H1 (cell line): ENCODE results near the gene NADSYN1. TPM values are rescaled to one million over a fixed set of nuclear protein-coding genes. Genes with fewer than 3 reads are reported as not detected.

Experiments
- CTCF ChIA-PET: fragments of 300-600 bp; sonication (Branson Sonifier 250); formaldehyde crosslinking; loops from one replicate; lab custom pipeline; 2021; ENCODE audit not compliant: partially characterized antibody; lab: Charles Lee
- POLR2A ChIA-PET: fragments of 300-600 bp; sonication (Branson Sonifier 250); formaldehyde crosslinking; loops from one replicate; lab custom pipeline; 2021; ENCODE audit warnings: inconsistent platforms; ENCODE audit not compliant: partially characterized antibody; lab: Charles Lee
- DNase-seq, 2 experiments: peaks; one replicate each; pipeline versions ENCODE4 v3.0.0 to v3.0.0-alpha.2; 2010 to 2022; ENCODE audit warnings: low spot score in 2 of 2, low read depth in 1 of 2, mixed read lengths in 1 of 2
- FAIRE-seq: peaks from 2 replicates; lab custom pipeline; 2011; peaks lifted over from hg19 to GRCh38; lab: Jason Lieb, UNC
- H2AFZ ChIP-seq: 2 replicates; pipeline ENCODE4 v1.8.1; 2012; ENCODE audit warnings: low read length, inconsistent platforms
- H2AK5ac ChIP-seq: 2 replicates; pipeline ENCODE4 v1.6.1; 2013; ENCODE audit warnings: low read depth, low read length
- H2BK120ac ChIP-seq: replicated peaks from 2 replicates; pipeline ENCODE3; 2013; ENCODE audit warnings: low read depth, low read length, inconsistent platforms
- H2BK12ac ChIP-seq: 2 replicates; pipeline ENCODE4 v1.6.1; 2013; ENCODE audit warnings: low read depth, low read length
- H2BK15ac ChIP-seq: 2 replicates; pipeline ENCODE4 v1.6.1; 2013; ENCODE audit warnings: low read length
- H2BK20ac ChIP-seq: 2 replicates; pipeline ENCODE4 v1.6.1; 2013; ENCODE audit warnings: low read length
- H2BK5ac ChIP-seq: 2 replicates; pipeline ENCODE4 v1.6.1; 2013; ENCODE audit warnings: low read depth, low read length
- H3K14ac ChIP-seq: 2 replicates; pipeline ENCODE4 v1.6.1; 2013; ENCODE audit warnings: inconsistent platforms; ENCODE audit not compliant: insufficient read length
- H3K18ac ChIP-seq: 2 replicates; pipeline ENCODE4 v1.6.1; 2013; ENCODE audit warnings: low read length; ENCODE audit errors: extremely low read depth
- H3K23ac ChIP-seq: 2 replicates; pipeline ENCODE4 v1.6.1; 2013; ENCODE audit warnings: inconsistent platforms; ENCODE audit not compliant: insufficient read length
- H3K23me2 ChIP-seq: 2 replicates; pipeline ENCODE4 v1.6.1; 2013; ENCODE audit warnings: low read depth, low read length
- H3K27ac ChIP-seq: 2 replicates; pipeline ENCODE4 v1.6.1; 2011; ENCODE audit warnings: low read depth, low read length, inconsistent platforms
- H3K27me3 ChIP-seq, 4 experiments: replicated peaks in 1 of 4; 1 replicate in 1 of 4; 2 replicates in 3 of 4; pipeline versions ENCODE4 v1.6.1 to v1.8.1; 2011 to 2013; ENCODE audit warnings: low read length in 3 of 4, mild to moderate bottlenecking in 3 of 4, inconsistent platforms in 2 of 4, mixed read lengths in 2 of 4, moderate library complexity in 1 of 4; ENCODE audit not compliant: control insufficient read depth in 3 of 4, insufficient read depth in 3 of 4; ENCODE audit errors: extremely low read depth in 1 of 4
- H3K36me3 ChIP-seq, 4 experiments: 2 replicates each; pipeline versions ENCODE4 v1.6.1 to v1.8.1; 2011 to 2013; ENCODE audit warnings: mild to moderate bottlenecking in 4 of 4, low read length in 3 of 4, moderate library complexity in 2 of 4, control low read depth in 1 of 4, inconsistent platforms in 1 of 4; ENCODE audit not compliant: insufficient read depth in 4 of 4, control insufficient read depth in 2 of 4
- H3K4ac ChIP-seq: replicated peaks from 2 replicates; pipeline ENCODE3; 2013; ENCODE audit warnings: low read length, low read depth, mixed read lengths, inconsistent platforms; ENCODE audit not compliant: insufficient read length
- H3K4me1 ChIP-seq, 4 experiments: replicated peaks in 1 of 4; 1 replicate in 1 of 4; 2 replicates in 3 of 4; pipeline versions ENCODE4 v1.6.1 to v1.8.1; 2011 to 2013; ENCODE audit warnings: low read length in 3 of 4, inconsistent platforms in 2 of 4, mixed read lengths in 1 of 4; ENCODE audit not compliant: insufficient read depth in 4 of 4, control insufficient read depth in 3 of 4
- H3K4me2 ChIP-seq, 2 experiments: 2 replicates each; pipeline versions ENCODE4 v1.6.1 to v1.8.1; 2011 to 2013; ENCODE audit warnings: low read depth in 2 of 2, low read length in 2 of 2, control low read depth in 1 of 2, inconsistent platforms in 1 of 2, mild to moderate bottlenecking in 1 of 2; ENCODE audit not compliant: insufficient read depth in 1 of 2
- H3K4me3 ChIP-seq, 4 experiments: fragments of 200-600, 300-600 bp in 1 of 4; sonication (generic), shearing (Covaris generic), sonication (Bioruptor Twin) in 1 of 4; 2 replicates each; pipeline versions ENCODE4 v1.5.1 to v1.8.1; 2011 to 2016; ENCODE audit warnings: low read length in 4 of 4, low read depth in 3 of 4, control low read depth in 2 of 4, inconsistent platforms in 2 of 4, mild to moderate bottlenecking in 2 of 4, mixed read lengths in 1 of 4, moderate library complexity in 1 of 4; ENCODE audit not compliant: insufficient read depth in 2 of 4; ENCODE audit errors: extremely low read depth in 1 of 4
- H3K56ac ChIP-seq: replicated peaks from 2 replicates; pipeline ENCODE3; 2013; ENCODE audit warnings: low read depth, mild to moderate bottlenecking, mixed read lengths, low read length, inconsistent platforms; ENCODE audit not compliant: insufficient read length
- H3K79me1 ChIP-seq: 2 replicates; pipeline ENCODE4 v1.6.1; 2013; ENCODE audit warnings: low read depth, low read length, control low read depth
- H3K79me2 ChIP-seq, 2 experiments: 2 replicates each; pipeline versions ENCODE4 v1.6.1 to v1.8.1; 2012 to 2013; ENCODE audit warnings: low read length in 2 of 2, mild to moderate bottlenecking in 2 of 2, inconsistent platforms in 1 of 2; ENCODE audit not compliant: insufficient read depth in 2 of 2, control insufficient read depth in 1 of 2
- H3K9ac ChIP-seq, 4 experiments: replicated peaks in 1 of 4; 1 replicate in 1 of 4; 2 replicates in 3 of 4; pipeline versions ENCODE4 v1.6.1 to v1.8.1; 2011 to 2013; ENCODE audit warnings: low read depth in 3 of 4, low read length in 3 of 4, control low read depth in 2 of 4, mild to moderate bottlenecking in 2 of 4, moderate library complexity in 2 of 4, inconsistent platforms in 1 of 4; ENCODE audit errors: extremely low read depth in 1 of 4
- H3K9me3 ChIP-seq, 2 experiments: 2 replicates each; pipeline versions ENCODE4 v1.6.1 to v1.8.1; 2012 to 2013; ENCODE audit warnings: mild to moderate bottlenecking in 2 of 2, moderate library complexity in 2 of 2, control low read depth in 1 of 2, inconsistent platforms in 1 of 2, low read depth in 1 of 2, low read length in 1 of 2, mixed read lengths in 1 of 2; ENCODE audit not compliant: insufficient read depth in 2 of 2
- H4K20me1 ChIP-seq, 2 experiments: replicated peaks in 1 of 2; 2 replicates each; pipeline versions ENCODE3 to v1.8.1; 2011 to 2013; ENCODE audit warnings: inconsistent platforms in 2 of 2, low read length in 2 of 2, mild to moderate bottlenecking in 1 of 2; ENCODE audit not compliant: insufficient read depth in 2 of 2, control insufficient read depth in 1 of 2
- H4K5ac ChIP-seq: 2 replicates; pipeline ENCODE4 v1.6.1; 2013; ENCODE audit warnings: low read length, low read depth, mixed read lengths, inconsistent platforms; ENCODE audit not compliant: insufficient read length
- H4K8ac ChIP-seq: 2 replicates; pipeline ENCODE4 v1.8.0; 2013; ENCODE audit warnings: mild to moderate bottlenecking, moderate library complexity, low read length, inconsistent platforms; ENCODE audit not compliant: insufficient read depth; ENCODE audit errors: extremely low read depth
- H4K91ac ChIP-seq: replicated peaks from 2 replicates; pipeline ENCODE3; 2013; ENCODE audit warnings: low read length, mixed read lengths, inconsistent platforms; ENCODE audit not compliant: insufficient read length
- CBX5 ChIP-seq: fragments of 300-800, 300-1000 bp; sonication (generic); IDR thresholded peaks from 2 replicates; pipeline ENCODE4 v1.7.1; 2016; ENCODE audit warnings: antibody characterized with exemption, low read length, low read depth
- CEBPB ChIP-seq: IDR thresholded peaks from 2 replicates; pipeline ENCODE4 v1.6.1; 2012; ENCODE audit warnings: low read depth, low read length
- CHD2 ChIP-seq: IDR thresholded peaks from 2 replicates; pipeline ENCODE4 v1.6.1; 2012; ENCODE audit warnings: low read length, improper control_type of control experiment
- CTBP2 ChIP-seq: IDR thresholded peaks from 2 replicates; pipeline ENCODE4 v1.7.0; 2011; ENCODE audit warnings: borderline replicate concordance, mild to moderate bottlenecking, moderate library complexity, mixed read lengths, low read length; ENCODE audit not compliant: insufficient read depth, insufficient read length
- GABPA ChIP-seq: IDR thresholded peaks from 2 replicates; pipeline ENCODE4 v1.6.1; 2011; ENCODE audit warnings: mild to moderate bottlenecking, low read length, moderate library complexity, borderline replicate concordance; ENCODE audit not compliant: insufficient read depth
- HDAC6 ChIP-seq: IDR thresholded peaks from one replicate; pipeline ENCODE4 v1.7.1; 2012; ENCODE audit warnings: low read depth, mild to moderate bottlenecking, inconsistent platforms, low read length, moderate library complexity
- JUND ChIP-seq: IDR thresholded peaks from 2 replicates; pipeline ENCODE4 v1.6.1; 2011; ENCODE audit warnings: mild to moderate bottlenecking, improper control_type of control experiment, low read length
- POLR2A ChIP-seq, 2 experiments: IDR thresholded peaks; 1 replicate in 1 of 2; 2 replicates in 1 of 2; pipeline ENCODE4 v1.6.1; 2011; ENCODE audit warnings: low read depth in 2 of 2, low read length in 2 of 2, mild to moderate bottlenecking in 2 of 2; ENCODE audit errors: control extremely low read depth in 1 of 2
- POLR2AphosphoS5 ChIP-seq: IDR thresholded peaks from 2 replicates; pipeline ENCODE4 v1.6.1; 2011; ENCODE audit warnings: low read depth, low read length
- POU5F1 ChIP-seq: IDR thresholded peaks from 2 replicates; pipeline ENCODE4 v1.6.1; 2011; ENCODE audit warnings: low read depth, mild to moderate bottlenecking, low read length, moderate library complexity
- RBBP5 ChIP-seq: IDR thresholded peaks from 2 replicates; pipeline ENCODE4 v1.7.1; 2012; ENCODE audit warnings: low read depth, mild to moderate bottlenecking, inconsistent platforms, low read length, moderate library complexity, borderline replicate concordance
- SIX5 ChIP-seq: IDR thresholded peaks from 2 replicates; pipeline ENCODE4 v1.6.1; 2011; ENCODE audit warnings: mild to moderate bottlenecking, low read depth, low read length
- SP4 ChIP-seq: IDR thresholded peaks from 2 replicates; pipeline ENCODE4 v1.6.1; 2012; ENCODE audit warnings: low read length, inconsistent platforms
- SUZ12 ChIP-seq: fragments of 200-600 bp; sonication (generic); IDR thresholded peaks from 2 replicates; pipeline ENCODE4 v1.6.1; 2012; ENCODE audit warnings: mild to moderate bottlenecking, inconsistent platforms, low read length, moderate library complexity, mixed read lengths
- TEAD4 ChIP-seq: IDR thresholded peaks from 2 replicates; pipeline ENCODE4 v1.6.1; 2012; ENCODE audit warnings: low read depth, low read length, inconsistent platforms, mixed read lengths
- ZNF274 ChIP-seq: IDR thresholded peaks from 2 replicates; pipeline ENCODE4 v1.7.0; 2012; ENCODE audit warnings: low read length, borderline replicate concordance; ENCODE audit errors: extremely low read depth
- WGBS, 2 experiments: shearing (Covaris generic) in 1 of 2; methylation state at CpG; one replicate each; pipeline versions ENCODE4 v1.1.6 to v1.1.7; 2013 to 2015; ENCODE audit warnings: low lambda C conversion rate in 2 of 2, mixed read lengths in 2 of 2, inconsistent platforms in 1 of 2, low coverage in 1 of 2, missing lambda C conversion rate in 1 of 2; ENCODE audit not compliant: insufficient replicate concordance in 2 of 2, insufficient coverage in 1 of 2, insufficient read length in 1 of 2; ENCODE audit errors: extremely low coverage in 1 of 2, missing lambda C conversion rate in 1 of 2; 5-methylcytosine and 5-hydroxymethylcytosine counted together
- polyA plus RNA-seq, 7 experiments: library from polyadenylated mRNA; depleted of rRNA in 3 of 7; stranded (reverse) in 5 of 7; unstranded in 2 of 7; fragments of >200 nt in 5 of 7; fragments of 200-250 nt in 2 of 7; gene quantifications; 1 replicate in 5 of 7; 2 replicates in 1 of 7; 4 replicates in 1 of 7; pipeline versions ENCODE4 v1.2.1 to v1.2.3, GENCODE V29; 2011 to 2013; ENCODE audit warnings: missing spikeins in 2 of 7, mixed read lengths in 2 of 7
- total RNA-seq: library from RNA; stranded (reverse); fragmentation: NEBNext Ultra II Directional; extraction: Animal tissue kit (Norgen Biotek cat#: 25700); gene quantifications from 2 replicates; pipeline ENCODE4 v1.2.1, GENCODE V29; 2021

Gene NADSYN1
- total and polyA plus RNA-seq, 2 of the 8 experiments (the other 6 are each of a cell fraction or from before 2014, with no cell fraction given), result 38.3 to 38.6 TPM

- FAIRE-seq, result no peak
- TF ChIP-seq SUZ12, result no peak
- no peak for TF ChIP-seq POU5F1
- TF ChIP-seq HDAC6, result no peak
- TF ChIP-seq CEBPB, result no peak
- no peak for TF ChIP-seq POLR2A (IDR thresholded peaks at IDR 0.05; ENCODE audit: control extremely low read depth in 1 of 2, low read depth in 2 of 2, low read length in 2 of 2)
- no peak for TF ChIP-seq CTBP2
- no peak for TF ChIP-seq CHD2
- no peak for TF ChIP-seq POLR2AphosphoS5
- no peak for TF ChIP-seq TEAD4
- TF ChIP-seq JUND, result no peak
- TF ChIP-seq GABPA, result no peak
- TF ChIP-seq SIX5, result no peak
- TF ChIP-seq CBX5, result no peak
- no peak for TF ChIP-seq RBBP5
- TF ChIP-seq SP4, result no peak
- TF ChIP-seq ZNF274, result no peak
- TF ChIP-seq, all 59 proteins: peak for 0
- Histone ChIP-seq H2AK5ac (no peak overlapping the region), H3K79me2 (no peaks in the 10 kb centered on the region), H3K23me2 (peaks cover 7% of the 10 kb centered on the region; the same call in 1 of the 2 replicates), H3K9ac (no peak overlapping the region), H3K27ac (no peak overlapping the region), H2BK12ac (no peak overlapping the region), H4K20me1 (no peaks in the 10 kb centered on the region), H2BK120ac (no peak overlapping the region), H3K36me3 (no peaks in the 10 kb centered on the region), H3K4me3 (no peak overlapping the region), H2BK20ac (no peak overlapping the region), H3K9me3 (no peaks in the 10 kb centered on the region), H2AFZ (no peak overlapping the region), H3K4me2 (no peak overlapping the region), H3K56ac (no peak overlapping the region), H2BK5ac (no peak overlapping the region), H4K91ac (no peak overlapping the region), H3K14ac (no peak overlapping the region), H3K27me3 (peaks cover 0 to 3% (median 0%) of the 10 kb centered on the region in 4 experiments; a peak in 1 of 7 replicates), H4K5ac (no peak overlapping the region), H3K4ac (no peak overlapping the region), H2BK15ac (no peak overlapping the region), H4K8ac (peak overlapping the region; percentile 36; the same call in 1 of the 2 replicates), H3K23ac (no peak overlapping the region), H3K18ac (no peak overlapping the region), H3K4me1 (no peaks in the 10 kb centered on the region; a peak in 1 of 7 replicates), H3K79me1 (no peaks in the 10 kb centered on the region)
- ChIA-PET CTCF (interaction anchor here (0.6 to 6.8 kb wide), 18 partner anchors 9 to 984 kb away, joined by 3 to 64 read pairs (median 5); no protein-coding TSS in a partner anchor), POLR2A (interaction anchor here (1.8 kb wide), 1 partner anchor 34 kb away, joined by 3 read pairs; the partner anchor contains the start of gene NADSYN1)
- 92% methylated on average over 8 of the region's 8 CpGs; no CpG with 5 or more reads in 1 of the 2 experiments for WGBS, 2 experiments
- DNase-seq, result no peak
Measured at GRCh38 chr11:71418643-71419042, 34.4 kb upstream of the NADSYN1 start.
